ENCODE data around the gene NHLRC4. TPM values are rescaled to one million over a fixed set of nuclear protein-coding genes. Genes with fewer than 3 reads are reported as not detected.

NHLRC4 gene
- total RNA-seq, 1 experiment from 2014 or later, result 0.44 TPM

- ChIA-PET POLR2A (ENCODE audit: unreplicated experiment) (no interaction called here), CTCF (no interaction called here)
- H3K27me3 ChIP-seq (ENCODE audit: low read length), result no peaks in the 10 kb centered on the region
- intact Hi-C loops (cut with micrococcal nuclease), result no loop called here
- no peak overlapping the region for H2AFZ ChIP-seq (ENCODE audit: low read length)
- H4K20me1 ChIP-seq (ENCODE audit: low read length), result peaks cover 12% of the 10 kb centered on the region; the same call in 1 of the 2 replicates
- H3K27ac ChIP-seq (ENCODE audit: low read length), result no peak overlapping the region
- H3K4me1 ChIP-seq (ENCODE audit: insufficient read depth, low read length), result peaks cover 28% of the 10 kb centered on the region
- no peak for DNase-seq
- no peak overlapping the region for H3K4me2 ChIP-seq (ENCODE audit: low read length)
- no peaks in the 10 kb centered on the region for H3K36me3 ChIP-seq (ENCODE audit: low read depth, low read length)
- no peaks in the 10 kb centered on the region for H3K9me2 ChIP-seq (replicated peaks; ENCODE audit: low read length)
- H3F3A ChIP-seq (ENCODE audit: low read length, unreplicated experiment), result no peaks in the 10 kb centered on the region
- H3K9ac ChIP-seq (ENCODE audit: low read length), result no peak overlapping the region
- no peaks in the 10 kb centered on the region for H3K9me3 ChIP-seq (ENCODE audit: low read length)
- no peak for ATAC-seq
- peaks cover 62% of the 10 kb centered on the region for H3K79me2 ChIP-seq (ENCODE audit: low read length)
- H3K4me3 ChIP-seq (ENCODE audit: low read length), result no peak overlapping the region
- no peak for TF ChIP-seq CTCF (conservative IDR thresholded peaks at IDR 0.05; ENCODE audit: low read depth, low read length)
- no peak for TF ChIP-seq EZH2phosphoT487 (IDR thresholded peaks at IDR 0.05; ENCODE audit: borderline replicate concordance, low read length)
- no peak for TF ChIP-seq EZH2 (IDR thresholded peaks at IDR 0.05; ENCODE audit: low read length, unreplicated experiment)
- BruUV-seq (replicated peaks), result no TSS peak
Observed at GRCh38 chr16:595094-595528, 28.3 kb downstream of the NHLRC4 start.

GRCh38 chr16:595942-596735 is 29.3 kb downstream of the NHLRC4 start:
- no peak overlapping the region for H3K4me2 ChIP-seq (ENCODE audit: low read length)
- peak; percentile 35; the same call in 1 of the 2 replicates for ATAC-seq
- no peaks in the 10 kb centered on the region for H3K27me3 ChIP-seq (ENCODE audit: low read length)
- TF ChIP-seq EZH2phosphoT487 (IDR thresholded peaks at IDR 0.05; ENCODE audit: borderline replicate concordance, low read length), result no peak
- TF ChIP-seq EZH2 (IDR thresholded peaks at IDR 0.05; ENCODE audit: low read length, unreplicated experiment), result no peak
- no peak for TF ChIP-seq CTCF (conservative IDR thresholded peaks at IDR 0.05; ENCODE audit: low read depth, low read length)
- intact Hi-C loops (cut with micrococcal nuclease), result no loop called here
- no peak overlapping the region for H3K4me3 ChIP-seq (ENCODE audit: low read length)
- no peak overlapping the region for H3K27ac ChIP-seq (ENCODE audit: low read length)
- no peaks in the 10 kb centered on the region for H3K36me3 ChIP-seq (ENCODE audit: low read depth, low read length)
- no peak overlapping the region for H2AFZ ChIP-seq (ENCODE audit: low read length)
- H3K79me2 ChIP-seq (ENCODE audit: low read length), result peaks cover 52% of the 10 kb centered on the region
- no peak overlapping the region for H3K9ac ChIP-seq (ENCODE audit: low read length)
- ChIA-PET POLR2A (ENCODE audit: unreplicated experiment) (no interaction called here), CTCF (no interaction called here)
- peak; percentile 39 for DNase-seq
- BruUV-seq (replicated peaks), result no TSS peak
- H4K20me1 ChIP-seq (ENCODE audit: low read length), result peaks cover 12% of the 10 kb centered on the region; the same call in 1 of the 2 replicates
- no peaks in the 10 kb centered on the region for H3F3A ChIP-seq (ENCODE audit: low read length, unreplicated experiment)
- no peaks in the 10 kb centered on the region for H3K9me3 ChIP-seq (ENCODE audit: low read length)
- H3K4me1 ChIP-seq (ENCODE audit: insufficient read depth, low read length), result peaks cover 22% of the 10 kb centered on the region
- H3K9me2 ChIP-seq (replicated peaks; ENCODE audit: low read length), result no peaks in the 10 kb centered on the region

GRCh38 chr16:596736-597060 is 29.9 kb downstream of the NHLRC4 start:
- POLR2A ChIA-PET (ENCODE audit: unreplicated experiment), result no interaction called here

More at GRCh38 chr16:596736-597060, 29.9 kb downstream of the NHLRC4 start:
- TF ChIP-seq EZH2 (IDR thresholded peaks at IDR 0.05; ENCODE audit: low read length, unreplicated experiment), result no peak
- TF ChIP-seq CTCF (conservative IDR thresholded peaks at IDR 0.05; ENCODE audit: low read depth, low read length), result no peak
- no peak for TF ChIP-seq EZH2phosphoT487 (IDR thresholded peaks at IDR 0.05; ENCODE audit: borderline replicate concordance, low read length)
- H4K20me1 ChIP-seq (ENCODE audit: low read length), result 0 out of 2 replicates have a peak, but pooled peaks cover 12% of the 10 kb centered on the region
- DNase-seq (no peak), ATAC-seq (no peak)
- no TSS peak for BruUV-seq (replicated peaks)
- no peak overlapping the region for H3K27ac ChIP-seq (ENCODE audit: low read length)
- no peaks in the 10 kb centered on the region for H3F3A ChIP-seq (ENCODE audit: low read length, unreplicated experiment)
- H3K4me3 ChIP-seq (ENCODE audit: low read length), result no peak overlapping the region
- H3K9ac ChIP-seq (ENCODE audit: low read length), result no peak overlapping the region
- no peaks in the 10 kb centered on the region for H3K36me3 ChIP-seq (ENCODE audit: low read depth, low read length)
- H3K4me1 ChIP-seq (ENCODE audit: insufficient read depth, low read length), result peaks cover 19% of the 10 kb centered on the region
- intact Hi-C loops (cut with micrococcal nuclease), result no loop called here
- no peaks in the 10 kb centered on the region for H3K9me2 ChIP-seq (replicated peaks; ENCODE audit: low read length)
- CTCF ChIA-PET, result no interaction called here
- H3K27me3 ChIP-seq (ENCODE audit: low read length), result no peaks in the 10 kb centered on the region
- no peaks in the 10 kb centered on the region for H3K9me3 ChIP-seq (ENCODE audit: low read length)
- H3K79me2 ChIP-seq (ENCODE audit: low read length), result peaks cover 46% of the 10 kb centered on the region
- no peak overlapping the region for H2AFZ ChIP-seq (ENCODE audit: low read length)
- H3K4me2 ChIP-seq (ENCODE audit: low read length), result no peak overlapping the region

Data from PC-3 (cell line).